IMR-90 (cell line): Measurements from ENCODE around the gene STAT6. TPM values are rescaled to one million over a fixed set of nuclear protein-coding genes. Genes with fewer than 3 reads are reported as not detected.

Source experiments
- ATAC-seq: fragments of 200-7000 bp; cut with Tn5 transposase; 2 replicates; pipeline ENCODE4 v1.9.1; 2020; ENCODE audit warnings: low read depth, mild to moderate bottlenecking, moderate library complexity
- BruUV-seq: library from RNA; stranded (reverse); fragments of 400-500 nt; replicated peaks from 2 replicates; lab custom pipeline; 2021; lab: Mats Ljungman, UMichigan
- CTCF ChIA-PET: fragments of 300-600 bp; formaldehyde crosslinking; extraction: SDS; loops from one replicate; lab custom pipeline; 2021; ENCODE audit warnings: antibody characterized with exemption; lab: Yijun Ruan, JAX
- POLR2A ChIA-PET: fragments of 300-600 bp; sonication (Branson Sonifier 250); formaldehyde crosslinking; loops from one replicate; lab custom pipeline; 2022; ENCODE audit warnings: antibody characterized with exemption; ENCODE audit not compliant: unreplicated experiment; lab: Charles Lee
- DNase-seq: peaks from one replicate; pipeline ENCODE4 v3.0.0; 2013
- H2AFZ ChIP-seq: replicated peaks from 2 replicates; pipeline ENCODE3; 2013; ENCODE audit warnings: low read length, mild to moderate bottlenecking; ENCODE audit not compliant: poor library complexity
- H2AK5ac ChIP-seq: 2 replicates; pipeline ENCODE4 v1.6.1; 2013; ENCODE audit warnings: low read depth, low read length, inconsistent platforms
- H2AK9ac ChIP-seq: replicated peaks from 2 replicates; pipeline ENCODE3; 2013; ENCODE audit warnings: mild to moderate bottlenecking, low read depth, low read length, moderate library complexity; ENCODE audit not compliant: poor library complexity
- H2BK120ac ChIP-seq: 2 replicates; pipeline ENCODE4 v1.6.1; 2013; ENCODE audit warnings: low read depth, low read length, inconsistent platforms
- H2BK15ac ChIP-seq: 3 replicates; pipeline ENCODE4 v1.6.1; 2013; ENCODE audit warnings: low read depth, low read length, inconsistent platforms
- H2BK20ac ChIP-seq: 2 replicates; pipeline ENCODE4 v1.6.1; 2013; ENCODE audit warnings: low read depth, mild to moderate bottlenecking, inconsistent platforms, low read length, moderate library complexity
- H2BK5ac ChIP-seq: 2 replicates; pipeline ENCODE4 v1.6.1; 2013; ENCODE audit warnings: mild to moderate bottlenecking, low read depth, low read length, inconsistent platforms; ENCODE audit not compliant: poor library complexity, severe bottlenecking
- H3K14ac ChIP-seq: replicated peaks from 2 replicates; pipeline ENCODE4 v1.6.1; 2013; ENCODE audit warnings: low read depth, low read length, inconsistent platforms
- H3K18ac ChIP-seq: 2 replicates; pipeline ENCODE4 v1.6.1; 2013; ENCODE audit warnings: low read depth, low read length, control low read depth
- H3K23ac ChIP-seq: 2 replicates; pipeline ENCODE4 v1.6.1; 2013; ENCODE audit warnings: low read depth, low read length, inconsistent platforms
- H3K27ac ChIP-seq: 2 replicates; pipeline ENCODE4 v1.5.1; 2013; ENCODE audit warnings: mild to moderate bottlenecking, control low read depth, low read length; ENCODE audit not compliant: insufficient read depth
- H3K27me3 ChIP-seq: 2 replicates; pipeline ENCODE4 v1.6.1; 2013; ENCODE audit warnings: low read length; ENCODE audit not compliant: control insufficient read depth, insufficient read depth
- H3K36me3 ChIP-seq: 2 replicates; pipeline ENCODE4 v1.6.1; 2013; ENCODE audit warnings: low read length, mixed read lengths; ENCODE audit not compliant: control insufficient read depth, insufficient read depth
- H3K4ac ChIP-seq: 2 replicates; pipeline ENCODE4 v1.6.1; 2013; ENCODE audit warnings: low read depth, low read length, inconsistent platforms
- H3K4me1 ChIP-seq: 2 replicates; pipeline ENCODE4 v1.6.1; 2013; ENCODE audit warnings: low read length, mixed read lengths; ENCODE audit not compliant: control insufficient read depth, insufficient read depth
- H3K4me2 ChIP-seq: 2 replicates; pipeline ENCODE4 v1.6.1; 2013; ENCODE audit warnings: low read depth, mild to moderate bottlenecking, control low read depth, low read length, moderate library complexity
- H3K4me3 ChIP-seq: 2 replicates; pipeline ENCODE4 v1.5.1; 2013; ENCODE audit warnings: low read depth, mild to moderate bottlenecking, control low read depth, low read length, moderate library complexity; ENCODE audit not compliant: insufficient read depth
- H3K56ac ChIP-seq: 2 replicates; pipeline ENCODE4 v1.6.1; 2013; ENCODE audit warnings: low read length, inconsistent platforms; ENCODE audit not compliant: insufficient read depth; ENCODE audit errors: extremely low read depth
- H3K79me1 ChIP-seq, 2 experiments: 2 replicates each; pipeline ENCODE4 v1.6.1; 2013; ENCODE audit warnings: low read length in 2 of 2, inconsistent platforms in 1 of 2, low read depth in 1 of 2
- H3K9ac ChIP-seq: 2 replicates; pipeline ENCODE4 v1.6.1; 2013; ENCODE audit warnings: low read depth, low read length, control low read depth
- H3K9me1 ChIP-seq: 2 replicates; pipeline ENCODE4 v1.6.1; 2013; ENCODE audit warnings: low read length, inconsistent platforms; ENCODE audit not compliant: insufficient read depth
- H3K9me3 ChIP-seq: 2 replicates; pipeline ENCODE4 v1.6.1; 2013; ENCODE audit warnings: low read length; ENCODE audit not compliant: control insufficient read depth, insufficient read depth
- H4K20me1 ChIP-seq: 2 replicates; pipeline ENCODE4 v1.6.1; 2013; ENCODE audit warnings: low read length, inconsistent platforms; ENCODE audit not compliant: insufficient read depth
- H4K5ac ChIP-seq: 2 replicates; pipeline ENCODE4 v1.6.1; 2013; ENCODE audit warnings: mild to moderate bottlenecking, low read depth, low read length, control low read depth
- H4K8ac ChIP-seq, 2 experiments: 2 replicates each; pipeline ENCODE4 v1.6.1; 2013; ENCODE audit warnings: low read depth in 2 of 2, low read length in 2 of 2, control low read depth in 1 of 2, inconsistent platforms in 1 of 2
- H4K91ac ChIP-seq: 2 replicates; pipeline ENCODE4 v1.6.1; 2013; ENCODE audit warnings: low read depth, low read length, inconsistent platforms; ENCODE audit not compliant: insufficient read depth
- BHLHE40 ChIP-seq: fragments of 150-350 bp; IDR thresholded peaks from 2 replicates; pipeline ENCODE4 v1.6.1; 2016; ENCODE audit warnings: mild to moderate bottlenecking, low read depth, low read length
- CEBPB ChIP-seq: IDR thresholded peaks from 2 replicates; pipeline ENCODE4 v1.6.1; 2012; ENCODE audit warnings: low read depth, low read length, improper control_type of control experiment
- FOS ChIP-seq: fragments of 150-350 bp; IDR thresholded peaks from 2 replicates; pipeline ENCODE4 v1.6.1; 2016; ENCODE audit warnings: low read depth, low read length
- MAZ ChIP-seq: IDR thresholded peaks from 2 replicates; pipeline ENCODE4 v1.6.1; 2012; ENCODE audit warnings: low read depth, mild to moderate bottlenecking, low read length, improper control_type of control experiment, moderate library complexity, borderline replicate concordance
- POLR2A ChIP-seq: IDR thresholded peaks from 2 replicates; pipeline ENCODE4 v1.6.1; 2012; ENCODE audit warnings: mild to moderate bottlenecking, low read depth, low read length
- RAD21 ChIP-seq: IDR thresholded peaks from 2 replicates; pipeline ENCODE4 v1.6.1; 2012; ENCODE audit warnings: low read length, improper control_type of control experiment
- SMC3 ChIP-seq: fragments of 150-350 bp; IDR thresholded peaks from 2 replicates; pipeline ENCODE4 v1.6.1; 2016; ENCODE audit warnings: low read depth, mild to moderate bottlenecking, antibody characterized with exemption, low read length, moderate library complexity
- WGBS, 2 experiments: methylation state at CpG; one replicate each; pipeline versions ENCODE4 v1.1.5 to v1.1.7; 2013; ENCODE audit warnings: missing lambda C conversion rate in 2 of 2; ENCODE audit not compliant: insufficient read length in 1 of 2; ENCODE audit errors: extremely low coverage in 2 of 2; 5-methylcytosine and 5-hydroxymethylcytosine counted together
- dilution Hi-C: fragments of 300-500 bp; cut with HindIII; formaldehyde crosslinking; loops from one replicate; pipeline ENCODE4 v1.14.3; 2018; ENCODE audit warnings: low sequenced_read_pairs; ENCODE audit not compliant: unreplicated experiment
- in situ Hi-C: fragments of 300-500 bp; cut with MboI; formaldehyde crosslinking; loops from 3 replicates; pipeline ENCODE4 v1.14.3; 2019; ENCODE audit warnings: low sequenced_read_pairs, inconsistent platforms, mixed read lengths
- intact Hi-C: fragments of 100-400 bp; cut with micrococcal nuclease; formaldehyde crosslinking; loops from 2 replicates; pipeline ENCODE4 v1.10.0; 2022
- polyA plus RNA-seq, 3 experiments: library from polyadenylated mRNA; depleted of rRNA; stranded (reverse); fragments of >200 nt; gene quantifications; 2 replicates each; pipeline ENCODE4 v1.2.3, GENCODE V29; 2012; ENCODE audit warnings: low replicate concordance in 1 of 3
- total RNA-seq: library from RNA; depleted of rRNA; stranded (reverse); fragments of >200 nt; gene quantifications from 2 replicates; pipeline ENCODE4 v1.2.3, GENCODE V29; 2012

The STAT6 gene
- total and polyA plus RNA-seq, 2 of the 4 experiments (the other 2 are of a cell fraction), result 43.4 to 96.9 TPM

GRCh38 chr12:57087691-57088353, 23.3 kb downstream of the STAT6 start:
- Histone ChIP-seq H2AFZ (peak overlapping the region; percentile 88), H2BK5ac (peak overlapping the region; percentile 96), H4K91ac (peak overlapping the region; percentile 98), H3K4me1 (peaks cover 24% of the 10 kb centered on the region), H4K8ac (peak overlapping the region; percentile 98 to 99), H3K9me1 (peaks cover 6% of the 10 kb centered on the region), H4K5ac (peak overlapping the region; percentile 96), H3K14ac (peak overlapping the region; percentile 100), H2BK15ac (peak overlapping the region; percentile 99), H4K20me1 (peaks cover 36% of the 10 kb centered on the region), H3K79me1 (peaks cover 5 to 44% of the 10 kb centered on the region in 2 experiments; a peak in 3 of 4 replicates), H2BK20ac (peak overlapping the region; percentile 64), H3K56ac (peak overlapping the region; percentile 99), H3K4ac (peak overlapping the region; percentile 100), H3K9ac (peak overlapping the region; percentile 96), H2AK5ac (peak overlapping the region; percentile 100), H3K23ac (peak overlapping the region; percentile 100), H3K4me3 (peak overlapping the region; percentile 59), H3K36me3 (peaks cover 25% of the 10 kb centered on the region), H2AK9ac (peak overlapping the region; percentile 100), H3K9me3 (no peaks in the 10 kb centered on the region), H3K27ac (peak overlapping the region; percentile 98), H2BK120ac (peak overlapping the region; percentile 95), H3K27me3 (no peaks in the 10 kb centered on the region), H3K18ac (peak overlapping the region; percentile 96), H3K4me2 (peak overlapping the region; percentile 92)
- intact Hi-C loops (loop anchor here (1.0 to 2.0 kb wide), 2 partner anchors 15 to 23 kb away; partner anchors contain the start of gene STAT6), dilution Hi-C loops (no loop called here), in situ Hi-C loops (no loop called here)
- no TSS peak for BruUV-seq
- POLR2A ChIA-PET, result interaction anchor here (1.0 to 1.6 kb wide), 2 partner anchors 9 to 10 kb away, joined by 5 to 9 read pairs; partner anchors contain the start of gene NEMP1
- WGBS, 2 experiments, result 2% methylated on average over 9 of the region's 37 CpGs; no CpG with 5 or more reads in 1 of the 2 experiments
- peak; percentile 91 for TF ChIP-seq POLR2A
- 0 out of 2 replicates have a peak, but pooled peaks have one; percentile 1 for TF ChIP-seq SMC3
- TF ChIP-seq FOS, result peak; percentile 57
- peak; percentile 97 for TF ChIP-seq MAZ
- TF ChIP-seq CEBPB, result no peak
- no peak; the same call in 1 of the 2 replicates for TF ChIP-seq BHLHE40
- no peak for TF ChIP-seq RAD21
- ATAC-seq, result peak; percentile 44
- DNase-seq, result peak; percentile 98
- CTCF ChIA-PET, result interaction anchor here (1.0 kb wide), 1 partner anchor 60 kb away, joined by 3 read pairs; no protein-coding TSS in a partner anchor
